GM12874 (cell line): Measurements from ENCODE around the gene TMEM158.

ENCODE experiments used
- TF ChIP-seq, protein P1 (sequence below): IDR thresholded peaks from 2 replicates; pipeline ENCODE4 v1.5.1; 2011; ENCODE audit warnings: low read depth, mild to moderate bottlenecking, control low read depth, low read length, moderate library complexity; ENCODE audit not compliant: insufficient read depth

The TMEM158 gene

DNA sequence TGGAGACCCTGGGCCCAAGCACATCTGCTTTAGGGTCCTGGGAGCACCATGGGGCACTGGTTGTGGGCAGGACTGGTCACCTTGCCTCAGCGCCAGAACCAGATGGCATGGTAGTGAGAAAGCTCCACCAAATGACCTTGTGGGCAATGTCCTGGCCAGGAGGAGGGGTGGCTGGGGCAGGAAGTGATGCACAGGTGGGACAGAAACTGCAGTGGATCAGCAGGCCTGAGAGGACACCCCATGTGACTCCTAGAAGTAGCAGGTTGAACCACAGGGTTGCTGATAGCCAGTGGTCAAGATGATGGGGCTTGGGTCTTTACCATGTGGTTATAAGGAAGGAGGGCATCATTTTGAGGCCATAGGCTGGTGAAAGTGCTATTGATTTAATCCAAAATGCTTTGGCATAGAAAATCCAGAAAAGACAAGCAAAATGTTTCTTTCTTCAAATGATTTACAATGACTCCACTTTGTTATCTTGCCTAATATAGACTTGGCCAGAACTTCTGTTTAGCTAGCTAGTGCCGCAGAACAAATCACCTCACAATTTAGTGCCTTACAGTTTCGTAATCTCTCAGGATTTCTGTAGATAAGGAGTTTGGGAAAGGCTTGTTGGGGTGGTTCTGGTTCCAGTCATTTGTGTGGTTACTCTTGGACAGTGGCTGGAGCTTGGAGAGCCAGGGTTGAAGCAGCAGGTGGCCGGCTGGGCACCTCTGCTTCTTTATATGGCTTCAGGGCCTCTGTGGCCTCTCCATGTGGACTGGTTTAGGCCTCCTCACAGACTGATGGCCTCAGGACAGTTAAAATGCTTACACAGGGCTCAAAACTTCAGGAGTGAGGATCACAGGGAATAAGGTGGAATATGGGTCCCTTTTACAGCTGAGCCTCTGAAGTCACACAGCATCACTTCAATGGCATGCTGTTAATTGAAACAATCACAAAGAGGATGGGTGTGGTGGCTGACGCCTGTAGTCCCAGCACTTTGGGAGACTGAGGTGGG is 27.5 kb downstream of the TMEM158 start:
- TF ChIP-seq, protein P1, sequence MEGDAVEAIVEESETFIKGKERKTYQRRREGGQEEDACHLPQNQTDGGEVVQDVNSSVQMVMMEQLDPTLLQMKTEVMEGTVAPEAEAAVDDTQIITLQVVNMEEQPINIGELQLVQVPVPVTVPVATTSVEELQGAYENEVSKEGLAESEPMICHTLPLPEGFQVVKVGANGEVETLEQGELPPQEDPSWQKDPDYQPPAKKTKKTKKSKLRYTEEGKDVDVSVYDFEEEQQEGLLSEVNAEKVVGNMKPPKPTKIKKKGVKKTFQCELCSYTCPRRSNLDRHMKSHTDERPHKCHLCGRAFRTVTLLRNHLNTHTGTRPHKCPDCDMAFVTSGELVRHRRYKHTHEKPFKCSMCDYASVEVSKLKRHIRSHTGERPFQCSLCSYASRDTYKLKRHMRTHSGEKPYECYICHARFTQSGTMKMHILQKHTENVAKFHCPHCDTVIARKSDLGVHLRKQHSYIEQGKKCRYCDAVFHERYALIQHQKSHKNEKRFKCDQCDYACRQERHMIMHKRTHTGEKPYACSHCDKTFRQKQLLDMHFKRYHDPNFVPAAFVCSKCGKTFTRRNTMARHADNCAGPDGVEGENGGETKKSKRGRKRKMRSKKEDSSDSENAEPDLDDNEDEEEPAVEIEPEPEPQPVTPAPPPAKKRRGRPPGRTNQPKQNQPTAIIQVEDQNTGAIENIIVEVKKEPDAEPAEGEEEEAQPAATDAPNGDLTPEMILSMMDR: no peak

DNA sequence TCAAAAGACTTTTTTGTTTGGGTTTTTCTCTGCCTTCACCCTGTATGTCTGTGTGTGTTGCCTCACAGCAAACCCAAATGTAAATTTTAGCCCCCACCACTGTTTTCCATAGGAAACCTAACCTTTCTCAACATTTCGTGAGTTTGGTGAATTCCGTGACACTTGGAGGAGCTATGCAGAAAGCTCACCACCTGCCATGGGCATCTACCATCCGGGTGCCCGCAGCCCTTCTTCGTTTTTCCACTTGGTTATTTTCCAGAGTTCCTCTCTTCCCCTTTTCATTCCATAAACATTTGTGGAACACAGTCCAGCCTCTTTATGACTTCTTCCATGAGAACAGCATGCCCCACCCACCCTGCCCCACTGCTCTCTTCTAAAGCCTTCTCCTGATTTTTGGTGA is 31.3 kb downstream of the TMEM158 start:
- TF ChIP-seq, protein P1: no peak

DNA sequence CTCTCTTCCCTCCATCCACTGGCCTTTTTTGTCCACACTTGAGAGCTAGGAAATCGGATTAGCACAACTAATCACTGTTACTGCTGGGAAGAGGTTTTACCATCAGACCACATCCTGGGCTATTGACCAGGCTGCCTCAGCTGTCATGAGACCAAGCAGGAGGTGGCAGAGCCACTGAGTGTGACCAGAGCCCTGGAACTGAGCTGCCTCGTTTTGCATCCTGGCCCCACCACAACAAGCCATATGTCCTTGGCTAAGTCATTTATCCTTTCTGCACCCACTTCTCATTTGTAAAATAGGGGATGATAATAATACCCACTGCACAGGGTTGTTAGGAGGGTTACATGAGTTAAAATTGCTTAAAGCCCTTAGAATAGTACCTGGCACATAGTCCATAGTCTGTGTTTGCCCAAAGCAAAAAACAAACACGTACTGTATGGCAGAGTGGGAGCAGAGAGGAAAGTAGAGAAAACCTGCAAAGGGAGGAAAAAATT is 34.1 kb downstream of the TMEM158 start:
- TF ChIP-seq, protein P1: no peak

DNA sequence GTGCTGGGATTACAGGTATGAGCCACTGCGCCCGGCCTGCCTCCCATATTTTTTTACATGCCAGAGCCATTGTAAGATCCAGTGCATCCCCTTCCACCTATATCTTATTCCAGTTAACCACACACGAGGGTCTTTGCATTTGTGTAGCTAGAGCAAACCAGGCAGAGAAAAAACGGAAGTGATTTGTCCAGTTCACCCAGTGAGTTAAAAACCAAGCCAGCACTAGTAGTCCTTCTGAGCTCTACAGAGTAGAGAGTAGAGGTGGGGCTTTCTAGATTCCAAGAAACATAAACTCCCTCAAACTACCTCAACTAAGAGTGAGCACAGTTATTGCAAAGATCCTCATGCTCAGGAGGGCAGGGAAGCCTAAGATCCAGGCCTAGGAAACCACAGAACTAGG is 34.7 kb downstream of the TMEM158 start:
- TF ChIP-seq, protein P1: no peak

DNA sequence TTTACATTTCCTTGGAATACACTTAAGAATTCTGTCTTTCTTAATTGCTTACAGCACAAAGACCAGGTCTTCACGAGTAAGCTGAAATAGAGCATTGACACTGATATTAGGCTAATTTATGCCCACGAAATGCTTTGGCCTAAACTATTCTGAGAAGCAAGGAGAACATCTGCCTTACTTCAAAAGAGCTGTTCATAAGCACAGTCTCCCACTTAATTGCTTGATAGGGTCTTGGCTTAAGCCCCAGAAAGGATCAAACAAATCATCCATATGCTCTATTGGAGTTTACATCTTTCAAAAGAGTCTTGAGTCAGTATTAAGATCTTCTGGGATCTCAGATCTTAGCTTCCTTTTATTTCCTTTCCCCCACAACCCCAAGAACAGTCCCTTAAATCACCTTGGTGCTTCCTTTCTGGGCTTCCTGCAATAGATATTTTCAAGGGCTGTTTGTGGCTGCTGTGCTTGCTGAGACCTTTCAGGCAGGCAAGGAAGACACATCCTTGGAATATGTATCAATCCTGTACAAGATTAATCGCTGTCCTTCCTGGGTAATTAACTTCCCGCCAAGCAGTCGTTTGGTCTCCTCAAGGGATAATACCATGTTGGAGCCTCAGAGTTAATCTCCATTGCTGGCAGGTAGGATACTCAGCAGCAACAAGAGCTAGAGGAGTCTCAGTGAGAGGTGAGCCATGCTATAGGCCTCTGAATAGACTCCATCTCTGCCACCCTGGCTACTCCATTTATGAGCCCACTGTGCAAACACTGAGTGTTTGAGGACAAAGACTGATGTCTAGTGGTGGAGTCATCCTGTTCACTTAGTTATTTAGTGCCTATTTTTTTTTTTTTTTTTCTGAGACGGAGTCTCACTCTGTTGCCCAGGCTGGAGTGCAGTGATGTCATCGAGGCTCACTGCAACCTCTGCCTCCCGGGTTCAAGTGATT is 37.1 kb downstream of the TMEM158 start:
- TF ChIP-seq, protein P1: no peak

DNA sequence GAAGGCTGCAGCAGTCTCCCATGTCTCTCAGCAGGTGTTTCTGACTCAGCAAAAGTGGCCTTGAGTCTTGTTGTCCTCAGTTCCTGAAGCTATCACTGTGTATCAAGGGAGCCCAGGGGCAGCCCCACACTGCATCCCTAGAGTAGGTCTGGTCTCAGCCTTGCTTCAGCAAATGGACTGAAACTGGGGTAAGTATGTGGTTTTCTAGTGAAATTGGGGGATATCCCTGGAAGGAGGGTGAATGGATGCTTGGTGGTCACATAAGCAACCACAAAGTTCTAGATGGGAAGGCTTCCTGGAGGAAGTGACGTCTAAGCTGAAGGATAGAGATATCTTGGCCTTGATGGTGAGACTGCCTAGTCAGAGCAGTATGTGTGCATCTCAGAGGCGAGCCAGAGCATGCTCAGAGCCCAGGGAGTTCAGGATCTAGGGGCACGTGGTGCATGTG is 38.4 kb downstream of the TMEM158 start:
- TF ChIP-seq, protein P1: no peak

DNA sequence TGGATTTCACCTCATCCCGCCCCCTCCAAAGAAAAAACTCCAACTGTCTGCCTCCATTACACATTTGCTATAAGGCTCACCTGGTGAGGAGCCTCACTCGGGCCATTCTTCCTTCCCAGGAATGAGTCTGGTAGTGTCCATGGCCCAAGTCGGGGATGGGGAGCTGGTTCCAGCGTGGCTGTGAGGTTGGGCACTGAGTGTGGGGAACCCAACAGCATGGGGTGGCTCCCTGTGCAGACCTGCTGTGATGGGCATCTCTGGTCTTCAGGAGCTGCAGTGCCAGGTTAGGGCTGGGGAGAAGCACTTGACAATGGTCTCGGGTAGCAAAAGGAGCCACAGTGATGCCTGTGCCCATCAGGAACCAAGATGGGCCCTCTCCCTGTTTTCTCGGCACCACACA is 39.2 kb downstream of the TMEM158 start:
- TF ChIP-seq, protein P1: no peak
